GM10248 (cell line): Measurements from ENCODE around the gene CEP250.

Experiments used
- CTCF ChIA-PET: fragments of 300-600 bp; sonication (Branson Sonifier 250); formaldehyde crosslinking; extraction: SDS; loops from one replicate; lab custom pipeline; 2021; ENCODE audit warnings: antibody characterized with exemption; lab: Yijun Ruan, JAX
- POLR2A ChIA-PET: fragments of 350-650 bp; sonication (Branson Sonifier 250); formaldehyde crosslinking; extraction: SDS; loops from one replicate; lab custom pipeline; 2020; ENCODE audit warnings: antibody characterized with exemption; lab: Yijun Ruan, JAX
- DNase-seq: peaks from one replicate; pipeline ENCODE4 v3.0.0; 2012; ENCODE audit errors: extremely low spot score
- CTCF ChIP-seq: IDR thresholded peaks from 2 replicates; pipeline ENCODE4 v1.5.1; 2012; ENCODE audit warnings: mild to moderate bottlenecking, low read depth; ENCODE audit errors: extremely low read depth, missing control alignments, control extremely low read depth

CEP250 gene

DNA sequence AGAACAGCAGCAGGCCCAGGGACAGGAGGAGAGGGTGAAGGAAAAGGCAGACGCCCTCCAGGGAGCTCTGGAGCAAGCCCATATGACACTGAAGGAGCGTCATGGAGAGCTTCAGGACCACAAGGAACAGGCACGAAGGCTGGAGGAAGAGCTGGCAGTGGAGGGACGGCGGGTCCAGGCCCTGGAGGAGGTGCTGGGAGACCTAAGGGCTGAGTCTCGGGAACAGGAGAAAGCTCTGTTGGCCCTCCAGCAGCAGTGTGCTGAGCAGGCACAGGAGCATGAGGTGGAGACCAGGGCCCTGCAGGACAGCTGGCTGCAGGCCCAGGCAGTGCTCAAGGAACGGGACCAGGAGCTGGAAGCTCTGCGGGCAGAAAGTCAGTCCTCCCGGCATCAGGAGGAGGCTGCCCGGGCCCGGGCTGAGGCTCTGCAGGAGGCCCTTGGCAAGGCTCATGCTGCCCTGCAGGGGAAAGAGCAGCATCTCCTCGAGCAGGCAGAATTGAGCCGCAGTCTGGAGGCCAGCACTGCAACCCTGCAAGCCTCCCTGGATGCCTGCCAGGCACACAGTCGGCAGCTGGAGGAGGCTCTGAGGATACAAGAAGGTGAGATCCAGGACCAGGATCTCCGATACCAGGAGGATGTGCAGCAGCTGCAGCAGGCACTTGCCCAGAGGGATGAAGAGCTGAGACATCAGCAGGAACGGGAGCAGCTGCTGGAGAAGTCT lies 48.6 kb downstream of the CEP250 start:
- no peak for DNase-seq
- ChIA-PET CTCF (interaction anchor here (0.8 to 1.7 kb wide), 6 partner anchors 9 to 201 kb away, joined by 3 to 7 read pairs (median 4); no protein-coding TSS in a partner anchor), POLR2A (interaction anchor here (1.3 kb wide), 1 partner anchor 13 kb away, joined by 4 read pairs; no protein-coding TSS in a partner anchor)
- no peak for TF ChIP-seq CTCF

DNA sequence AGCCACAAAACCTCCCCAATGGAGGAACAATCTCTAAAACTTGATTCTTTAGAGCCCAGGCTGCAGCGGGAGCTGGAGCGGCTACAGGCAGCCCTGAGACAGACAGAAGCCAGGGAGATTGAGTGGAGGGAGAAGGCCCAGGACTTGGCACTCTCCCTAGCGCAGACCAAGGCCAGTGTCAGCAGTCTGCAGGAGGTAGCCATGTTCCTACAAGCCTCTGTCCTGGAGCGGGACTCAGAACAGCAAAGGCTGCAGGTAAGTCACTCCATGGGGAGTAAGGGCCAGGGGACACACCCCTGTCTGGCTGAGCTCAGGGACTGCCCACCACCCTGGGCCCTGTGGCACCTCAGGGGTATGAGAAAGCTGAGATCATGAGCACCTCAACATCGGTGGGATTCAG lies 49.4 kb downstream of the CEP250 start:
- no peak for TF ChIP-seq CTCF
- no peak for DNase-seq
- ChIA-PET CTCF (interaction anchor here (1.7 kb wide), 2 partner anchors 9 to 13 kb away, joined by 4 to 7 read pairs; no protein-coding TSS in a partner anchor), POLR2A (no interaction called here)

DNA sequence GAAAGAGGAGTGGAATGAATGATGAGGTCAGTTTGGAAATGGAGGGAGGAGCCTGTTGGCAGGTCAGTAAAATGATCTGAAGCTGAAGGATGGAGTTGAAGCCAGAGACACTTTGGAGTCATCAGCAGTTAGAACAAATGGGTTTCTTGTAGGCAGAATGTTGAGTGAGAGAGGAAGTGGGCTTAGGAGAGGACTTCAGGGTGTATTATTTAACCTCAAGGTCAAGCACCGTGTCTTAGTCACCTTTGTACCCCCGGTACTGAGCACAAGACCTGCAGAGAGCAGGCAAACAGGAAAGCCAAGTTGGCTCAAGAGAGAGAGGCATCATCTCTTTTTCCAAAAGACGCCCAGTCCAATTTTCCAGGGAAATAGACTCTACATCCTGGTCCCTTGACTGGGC lies 50.8 kb downstream of the CEP250 start:
- no peak for DNase-seq
- no peak for TF ChIP-seq CTCF

GRCh38 chr20:35506872-35507638 lies 51.7 kb downstream of the CEP250 start:
- TF ChIP-seq CTCF = no peak
- CTCF ChIA-PET = interaction anchor here (1.2 to 2.1 kb wide), 3 partner anchors 10 to 60 kb away, joined by 3 to 8 read pairs (median 4); no protein-coding TSS in a partner anchor
- DNase-seq = no peak
- POLR2A ChIA-PET = no interaction called here

More for the DNA sequence above, 50.8 kb downstream of the CEP250 start:
- ChIA-PET POLR2A (no interaction called here), CTCF (interaction anchor here (1.0 to 1.3 kb wide), 2 partner anchors 8 to 36 kb away, joined by 3 read pairs; no protein-coding TSS in a partner anchor)

GRCh38 chr20:35508493-35509218 lies 53.3 kb downstream of the CEP250 start:
- no peak for DNase-seq
- ChIA-PET POLR2A (no interaction called here), CTCF (interaction anchor here (1.1 to 2.1 kb wide), 2 partner anchors 9 to 33 kb away, joined by 3 to 8 read pairs; partner anchors contain the start of gene ERGIC3)
- TF ChIP-seq CTCF = no peak
